SK-N-SH treated with all-trans-retinoic acid at 6 μM for 48 hours (cell line): Measurements from ENCODE around the gene KIF21A.

Experiments used
- ATAC-seq: fragments of 200-7000 bp; cut with Tn5 transposase; 3 replicates; pipeline ENCODE4 v1.9.1; 2020; ENCODE audit warnings: mild to moderate bottlenecking, moderate library complexity
- ARNTL ChIP-seq: fragments of 450-650 bp; formaldehyde crosslinking; IDR thresholded peaks from 2 replicates; pipeline ENCODE4 v1.5.0; 2020; ENCODE audit warnings: low read depth, mild to moderate bottlenecking, moderate library complexity, borderline replicate concordance
- BACH2 ChIP-seq: fragments of 250-450 bp; sonication (Bioruptor Pico); IDR thresholded peaks from 2 replicates; pipeline ENCODE4 v1.9.0; 2021; ENCODE audit warnings: mild to moderate bottlenecking, borderline replicate concordance
- CREB5 ChIP-seq: fragments of 250-450 bp; sonication (Bioruptor Pico); IDR thresholded peaks from 2 replicates; pipeline ENCODE4 v1.5.1; 2020; ENCODE audit warnings: low read depth, mild to moderate bottlenecking, moderate library complexity
- CSDC2 ChIP-seq: fragments of 250-450 bp; sonication (Bioruptor Pico); IDR thresholded peaks from 2 replicates; pipeline ENCODE4 v1.5.0; 2020; ENCODE audit warnings: mild to moderate bottlenecking, moderate library complexity
- CSRNP3 ChIP-seq: fragments of 250-450 bp; sonication (Bioruptor Pico); IDR thresholded peaks from 2 replicates; pipeline ENCODE4 v1.5.1; 2021; ENCODE audit warnings: mild to moderate bottlenecking, moderate library complexity
- GLIS3 ChIP-seq: fragments of 250-450 bp; sonication (Bioruptor Pico); IDR thresholded peaks from 2 replicates; pipeline ENCODE4 v1.5.0; 2020; ENCODE audit warnings: mild to moderate bottlenecking, moderate library complexity
- ISL1 ChIP-seq: fragments of 250-450 bp; sonication (Bioruptor Pico); IDR thresholded peaks from 2 replicates; pipeline ENCODE4 v2.1.2; 2022; ENCODE audit warnings: mild to moderate bottlenecking, moderate library complexity
- OSR1 ChIP-seq: fragments of 250-450 bp; sonication (Bioruptor Pico); IDR thresholded peaks from 2 replicates; pipeline ENCODE4 v1.8.0; 2022; ENCODE audit warnings: moderate library complexity, mild to moderate bottlenecking, inconsistent platforms
- PATZ1 ChIP-seq: fragments of 250-450 bp; sonication (Bioruptor Pico); IDR thresholded peaks from 2 replicates; pipeline ENCODE4 v1.8.0; 2020; ENCODE audit warnings: mild to moderate bottlenecking, moderate library complexity, borderline replicate concordance
- POU6F1 ChIP-seq: fragments of 250-450 bp; sonication (Bioruptor Pico); IDR thresholded peaks from 2 replicates; pipeline ENCODE4 v1.8.0; 2021; ENCODE audit warnings: low read depth, mild to moderate bottlenecking, moderate library complexity, borderline replicate concordance
- PPARA ChIP-seq: fragments of 250-450 bp; sonication (Bioruptor Pico); IDR thresholded peaks from 2 replicates; pipeline ENCODE4 v1.5.0; 2020; ENCODE audit warnings: mild to moderate bottlenecking, borderline replicate concordance
- RARB ChIP-seq: fragments of 250-450 bp; sonication (Bioruptor Pico); IDR thresholded peaks from 2 replicates; pipeline ENCODE4 v1.8.0; 2021; ENCODE audit warnings: mild to moderate bottlenecking, moderate library complexity
- SNAI2 ChIP-seq: fragments of 250-450 bp; sonication (Bioruptor Pico); IDR thresholded peaks from 2 replicates; pipeline ENCODE4 v1.5.0; 2020; ENCODE audit warnings: mild to moderate bottlenecking, moderate library complexity
- TCF4 ChIP-seq: fragments of 250-450 bp; sonication (Bioruptor Pico); IDR thresholded peaks from 2 replicates; pipeline ENCODE4 v1.8.0; 2021; ENCODE audit warnings: mild to moderate bottlenecking, moderate library complexity, borderline replicate concordance
- TOX ChIP-seq: fragments of 250-450 bp; sonication (Bioruptor Pico); IDR thresholded peaks from 2 replicates; pipeline ENCODE4 v1.8.0; 2021; ENCODE audit warnings: mild to moderate bottlenecking, moderate library complexity, borderline replicate concordance
- TSHZ2 ChIP-seq: fragments of 250-450 bp; sonication (Bioruptor Pico); IDR thresholded peaks from 2 replicates; pipeline ENCODE4 v1.5.0; 2020; ENCODE audit warnings: mild to moderate bottlenecking, moderate library complexity
- ZC3H10 ChIP-seq: fragments of 250-450 bp; sonication (Bioruptor Pico); IDR thresholded peaks from 2 replicates; pipeline ENCODE4 v1.5.1; 2021; ENCODE audit warnings: mild to moderate bottlenecking, moderate library complexity
- ZFP3 ChIP-seq: fragments of 250-450 bp; sonication (Bioruptor Pico); IDR thresholded peaks from 2 replicates; pipeline ENCODE4 v1.5.0; 2020; ENCODE audit warnings: mild to moderate bottlenecking, moderate library complexity
- ZFP30 ChIP-seq: fragments of 450-650 bp; formaldehyde crosslinking; IDR thresholded peaks from 2 replicates; pipeline ENCODE4 v1.5.0; 2022; ENCODE audit warnings: mild to moderate bottlenecking, moderate library complexity
- ZNF565 ChIP-seq: fragments of 450-650 bp; formaldehyde crosslinking; conservative IDR thresholded peaks from 2 replicates; pipeline ENCODE4 v1.5.0; 2020; ENCODE audit warnings: low read depth, mild to moderate bottlenecking, moderate library complexity
- ZNF70 ChIP-seq: fragments of 450-650 bp; formaldehyde crosslinking; IDR thresholded peaks from 2 replicates; pipeline ENCODE4 v1.5.0; 2020; ENCODE audit warnings: mild to moderate bottlenecking, moderate library complexity
- ZNF8 ChIP-seq: fragments of 450-650 bp; formaldehyde crosslinking; IDR thresholded peaks from 2 replicates; pipeline ENCODE4 v1.5.0; 2020; ENCODE audit warnings: mild to moderate bottlenecking, moderate library complexity

Gene KIF21A

GRCh38 chr12:39368891-39369290 is 74.0 kb downstream of the KIF21A start:
- TF ChIP-seq ARNTL = no peak
- no peak for TF ChIP-seq TSHZ2
- no peak for TF ChIP-seq TCF4
- TF ChIP-seq TOX (CRISPR knock-in tag) = no peak
- TF ChIP-seq, all 23 proteins: peak for 0
- ATAC-seq = no peak

- no peak for TF ChIP-seq ZFP3 (CRISPR knock-in tag)
- no peak for TF ChIP-seq ZC3H10 (CRISPR knock-in tag)
- no peak for ATAC-seq
These were observed 74.8 kb downstream of the KIF21A start for GRCh38 chr12:39368096-39368495.

- ATAC-seq = no peak
- TF ChIP-seq PPARA (CRISPR knock-in tag) (no peak), CSRNP3 (CRISPR knock-in tag) (no peak), ZNF565 (CRISPR knock-in tag) (no peak), POU6F1 (CRISPR knock-in tag) (no peak), TOX (CRISPR knock-in tag) (no peak), ZFP3 (CRISPR knock-in tag) (no peak), BACH2 (CRISPR knock-in tag) (no peak), ZNF8 (CRISPR knock-in tag) (no peak), RARB (CRISPR knock-in tag) (no peak), ZFP30 (CRISPR knock-in tag) (no peak), CREB5 (CRISPR knock-in tag) (no peak), PATZ1 (CRISPR knock-in tag) (no peak), GLIS3 (CRISPR knock-in tag) (no peak), SNAI2 (no peak)
These were observed 75.4 kb downstream of the KIF21A start for GRCh38 chr12:39367494-39367893.

GRCh38 chr12:39365364-39366001 is 77.4 kb downstream of the KIF21A start:
- ATAC-seq = no peak
- no peak for TF ChIP-seq RARB (CRISPR knock-in tag)
- TF ChIP-seq ZNF70 (CRISPR knock-in tag) = no peak
- no peak for TF ChIP-seq CSDC2 (CRISPR knock-in tag)
- no peak for TF ChIP-seq OSR1 (CRISPR knock-in tag)
- no peak for TF ChIP-seq CSRNP3 (CRISPR knock-in tag)
- no peak for TF ChIP-seq ZC3H10 (CRISPR knock-in tag)
- TF ChIP-seq SNAI2 = no peak
- TF ChIP-seq ISL1 (CRISPR knock-in tag) = no peak
- no peak for TF ChIP-seq ZFP30 (CRISPR knock-in tag)
- TF ChIP-seq CREB5 (CRISPR knock-in tag) = no peak
